GM18505 (cell line): ENCODE measurements around the gene P3H3.
"Not testable (repeated sequence)": the region's sequence is repeated elsewhere in the genome, so short reads cannot be mapped to it uniquely, and the experiment has no call there.

Source experiments
- ATAC-seq: cut with Tn5 transposase; IDR thresholded peaks from one replicate; pipeline ENCODE4 v1.9.1; 2021; ENCODE audit not compliant: unreplicated experiment
- POLR2A ChIP-seq: IDR thresholded peaks from 4 replicates; pipeline ENCODE4 v1.6.1; 2011; ENCODE audit warnings: borderline replicate concordance; ENCODE audit not compliant: insufficient read depth, insufficient read length; ENCODE audit errors: extremely low read depth

Gene P3H3

GRCh38 chr12:6873094-6874014, 45.1 kb downstream of the P3H3 start, which contains the start of gene SPSB2:
TSS of gene SPSB2 (minus strand) at chr12:6873303. CDS start at chr12:6872901, 402 bp downstream.
- peak; percentile 67 for ATAC-seq
- TF ChIP-seq POLR2A, result peak; percentile 72

DNA sequence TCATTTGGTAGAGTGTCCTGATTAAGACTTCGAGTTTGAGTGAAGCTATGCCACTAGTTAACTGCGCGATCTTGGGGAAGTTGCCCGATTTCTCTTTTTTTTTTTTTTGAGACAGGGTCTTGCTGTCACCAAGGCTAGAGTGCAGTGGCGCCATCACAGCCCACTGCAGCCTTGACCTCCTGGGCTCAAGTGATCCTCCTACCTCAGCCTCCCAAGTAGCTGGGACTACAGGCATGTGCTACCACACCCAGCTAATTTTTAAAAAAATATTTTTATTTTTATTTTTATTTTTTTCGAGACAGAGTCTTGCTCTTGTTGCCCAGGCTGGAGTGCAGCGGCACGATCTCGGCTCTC, 45.8 kb downstream of the P3H3 start:
- ATAC-seq, result not testable (repeated sequence)

DNA sequence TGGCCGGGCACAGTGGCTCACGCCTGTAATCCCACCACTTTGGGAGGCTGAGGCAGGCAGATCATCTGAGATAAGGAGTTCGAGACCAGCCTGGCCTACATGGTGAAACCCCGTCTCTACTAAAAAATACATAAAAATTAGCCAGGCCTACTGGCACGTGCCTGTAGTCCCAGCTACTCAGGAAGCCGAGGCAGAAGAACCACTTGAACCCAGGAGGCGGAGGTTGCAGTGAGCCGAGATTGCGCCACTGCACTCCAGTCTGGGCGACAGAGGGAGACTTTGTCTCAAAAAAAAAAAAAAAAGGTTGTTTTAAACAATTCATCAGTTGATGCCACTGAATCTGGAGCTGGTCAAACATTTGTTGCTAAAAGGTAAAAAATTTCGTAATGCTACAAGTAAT, 51.6 kb downstream of the P3H3 start:
- ATAC-seq, result not testable (repeated sequence)

DNA sequence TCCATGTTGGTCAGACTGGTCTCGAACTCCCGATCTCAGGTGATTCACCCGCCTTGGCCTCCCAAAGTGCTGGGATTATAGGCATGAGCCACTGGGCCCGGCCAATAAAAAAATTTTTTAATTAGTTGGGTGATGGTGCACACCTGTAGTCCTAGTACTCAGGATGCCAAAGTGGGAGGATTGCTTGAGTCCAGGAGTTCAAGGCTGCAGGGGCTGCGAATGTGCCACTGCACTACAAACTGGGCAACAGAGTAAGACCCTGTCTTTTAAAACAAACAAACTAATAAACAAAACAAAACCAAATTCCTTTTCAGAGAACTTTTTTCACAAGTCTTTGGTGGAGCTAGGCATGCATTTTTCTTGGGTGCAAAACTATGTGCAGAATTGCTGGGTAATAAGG, 55.0 kb downstream of the P3H3 start:
- TF ChIP-seq POLR2A, result no peak
- no peak for ATAC-seq

- TF ChIP-seq POLR2A, result no peak
- ATAC-seq, result no peak
Measured at GRCh38 chr12:6883683-6884082, 55.5 kb downstream of the P3H3 start.

- no peak for TF ChIP-seq POLR2A
- no peak for ATAC-seq
Measured at GRCh38 chr12:6884539-6884938, 56.3 kb downstream of the P3H3 start.

GRCh38 chr12:6886206-6886999, 58.2 kb downstream of the P3H3 start:
- not testable (repeated sequence) for ATAC-seq

DNA sequence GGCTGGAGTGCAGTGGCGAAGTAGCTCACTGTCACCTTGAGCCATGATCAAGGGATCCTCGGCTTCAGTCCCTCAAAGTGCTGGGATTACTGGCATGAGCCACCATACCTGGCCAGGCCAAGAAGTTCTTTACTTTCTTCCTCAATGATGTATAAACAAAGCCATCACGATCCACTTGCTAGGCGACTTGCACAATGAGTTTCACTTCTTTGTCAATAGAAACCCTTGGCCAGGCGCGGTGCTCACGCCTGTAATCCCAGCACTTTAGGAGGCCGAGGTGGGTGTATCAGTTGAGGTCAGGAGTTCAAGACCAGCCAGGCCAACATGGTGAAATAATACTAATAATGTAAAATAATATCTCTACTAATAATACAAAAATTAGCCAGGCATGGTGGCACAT, 59.3 kb downstream of the P3H3 start:
- TF ChIP-seq POLR2A, result no peak
- ATAC-seq, result no peak

DNA sequence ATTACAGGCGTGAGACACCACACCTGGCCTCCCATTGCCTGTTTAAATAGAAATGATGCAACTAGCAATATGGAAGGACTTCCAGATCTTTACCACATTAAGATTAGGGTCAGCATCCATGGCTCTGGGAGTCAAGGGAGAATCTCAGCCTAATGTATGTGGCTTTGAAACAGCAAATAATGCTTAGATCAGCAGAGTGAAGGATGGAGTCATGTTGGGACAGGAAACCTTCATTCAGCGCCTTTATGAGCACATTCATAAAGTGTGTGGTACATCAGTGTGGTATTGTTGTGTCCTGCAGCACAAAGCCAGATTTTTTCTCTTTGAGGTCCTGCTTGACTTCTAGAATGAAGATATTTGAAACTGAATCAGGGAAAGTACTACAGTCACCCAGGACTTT, 60.2 kb downstream of the P3H3 start:
- no peak for ATAC-seq
- no peak for TF ChIP-seq POLR2A

DNA sequence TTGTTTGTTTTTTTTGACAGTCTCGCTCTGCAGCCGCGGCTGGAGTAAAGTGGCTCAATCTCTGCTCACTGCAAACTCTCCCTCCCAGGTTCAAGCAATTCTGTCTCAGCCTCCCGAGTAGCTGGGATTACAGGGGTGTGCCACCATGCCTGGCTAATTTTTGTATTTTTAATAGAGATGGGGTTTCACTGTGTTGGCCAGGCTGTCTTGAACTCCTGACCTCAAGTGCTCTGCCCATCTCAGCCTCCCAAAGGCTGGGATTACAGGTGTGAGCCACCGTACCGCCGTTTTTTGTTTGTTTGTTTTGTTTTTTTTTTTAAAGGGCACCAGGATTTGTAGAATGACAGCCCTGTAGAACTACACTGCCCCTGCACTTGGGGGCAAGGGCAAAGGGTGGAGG, 60.6 kb downstream of the P3H3 start:
- ATAC-seq, result not testable (repeated sequence)
